C4-2B (cell line): ENCODE measurements around the gene DMC1.
"Not testable (repeated sequence)": the region's sequence is repeated elsewhere in the genome, so short reads cannot be mapped to it uniquely, and the experiment has no call there.

Source experiments
- H3K27ac ChIP-seq: fragments of 450-650 bp; 2 replicates; pipeline ENCODE4 v1.5.1; 2017
- CTCF ChIP-seq: fragments of 450-650 bp; conservative IDR thresholded peaks from 2 replicates; pipeline ENCODE4 v1.5.1; 2017; ENCODE audit warnings: mild to moderate bottlenecking
- ZFX ChIP-seq: fragments of 450-650 bp; IDR thresholded peaks from 2 replicates; pipeline ENCODE4 v1.6.1; 2017

DMC1 gene

GRCh38 chr22:38474003-38474607, 95.9 kb downstream of the DMC1 start:
- TF ChIP-seq ZFX (no peak), CTCF (no peak)
- H3K27ac ChIP-seq, result no peak overlapping the region

- TF ChIP-seq ZFX (no peak), CTCF (no peak)
- H3K27ac ChIP-seq, result no peak overlapping the region
Measured at GRCh38 chr22:38471237-38471636, 98.7 kb downstream of the DMC1 start.

GRCh38 chr22:38470179-38470578, 99.8 kb downstream of the DMC1 start:
- not testable (repeated sequence) for H3K27ac ChIP-seq

GRCh38 chr22:38469306-38469781, 100.6 kb downstream of the DMC1 start:
- no peak overlapping the region for H3K27ac ChIP-seq
- TF ChIP-seq ZFX (no peak), CTCF (no peak)
